ENCODE data around the gene MRPL52.
"Not testable (repeated sequence)": the region's sequence is repeated elsewhere in the genome, so short reads cannot be mapped to it uniquely, and the experiment has no call there.

MRPL52 gene

GRCh38 chr14:22812744-22813143 lies 16.9 kb upstream of the MRPL52 start:
- DNase-seq = no peak

GRCh38 chr14:22813145-22813544 lies 16.5 kb upstream of the MRPL52 start:
- no peak for DNase-seq

DNA sequence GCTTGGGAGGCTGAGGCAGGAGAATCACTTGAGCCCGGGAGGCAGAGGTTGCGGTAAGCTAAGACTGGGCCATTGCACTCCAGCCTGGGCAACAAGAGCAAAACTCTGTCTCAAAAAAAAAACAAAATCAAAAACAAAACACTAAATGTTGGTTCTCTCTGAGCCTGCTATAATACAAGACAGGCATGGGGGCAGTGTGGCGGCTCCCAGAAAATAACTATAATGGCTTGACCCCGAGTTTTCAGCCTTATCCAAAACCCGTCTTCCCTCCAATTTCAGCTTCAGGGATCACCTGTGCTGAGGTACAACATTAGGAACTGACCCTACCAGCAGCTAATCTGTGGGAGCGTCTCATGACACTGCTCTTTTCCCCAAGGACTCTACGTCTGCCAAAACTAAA lies 15.3 kb upstream of the MRPL52 start:
- DNase-seq = no peak

DNA sequence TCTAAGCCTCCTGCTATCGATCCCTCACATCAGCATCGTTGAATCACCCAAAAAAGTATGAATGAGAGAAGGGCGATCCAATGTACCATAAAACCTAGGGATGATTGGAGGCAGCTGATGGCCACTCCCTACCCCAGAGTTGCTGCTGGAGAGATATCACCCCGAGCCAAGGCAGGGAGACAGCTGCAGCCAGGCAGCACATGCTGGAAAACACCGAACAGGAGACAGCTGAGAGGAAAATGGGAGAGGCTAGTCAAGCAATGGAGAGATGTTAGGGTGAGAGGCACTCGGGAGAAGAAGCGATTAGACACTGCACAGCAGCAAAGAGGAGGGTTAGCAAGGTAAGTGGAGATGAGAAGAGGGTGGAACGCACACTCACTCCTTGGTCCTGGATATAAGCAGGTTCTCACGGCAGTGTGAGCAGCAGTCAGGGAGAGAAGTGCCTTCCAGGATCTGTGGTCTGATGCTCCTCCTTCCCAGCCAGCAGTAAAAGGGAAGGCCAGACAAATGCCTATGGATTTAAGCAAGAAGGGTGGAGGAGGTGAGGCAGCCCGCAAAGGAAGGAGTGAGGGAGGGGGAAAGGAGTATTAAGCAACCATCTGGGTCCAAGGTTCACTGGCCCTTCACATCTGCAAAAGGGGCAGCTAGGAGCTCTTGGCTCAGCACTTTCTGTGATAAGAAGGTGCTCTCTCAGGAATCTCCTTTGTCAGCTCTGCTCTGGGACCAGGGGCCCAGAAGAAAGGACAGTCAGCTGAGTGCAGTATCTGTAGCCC lies 14.6 kb upstream of the MRPL52 start, which contains the start of gene SLC7A7:
Gene SLC7A7, minus strand, starts transcription at position 495 of the 773 bp plus-strand sequence. CDS start 2,037 bp downstream, outside the sequence.
- DNase-seq = no peak

DNA sequence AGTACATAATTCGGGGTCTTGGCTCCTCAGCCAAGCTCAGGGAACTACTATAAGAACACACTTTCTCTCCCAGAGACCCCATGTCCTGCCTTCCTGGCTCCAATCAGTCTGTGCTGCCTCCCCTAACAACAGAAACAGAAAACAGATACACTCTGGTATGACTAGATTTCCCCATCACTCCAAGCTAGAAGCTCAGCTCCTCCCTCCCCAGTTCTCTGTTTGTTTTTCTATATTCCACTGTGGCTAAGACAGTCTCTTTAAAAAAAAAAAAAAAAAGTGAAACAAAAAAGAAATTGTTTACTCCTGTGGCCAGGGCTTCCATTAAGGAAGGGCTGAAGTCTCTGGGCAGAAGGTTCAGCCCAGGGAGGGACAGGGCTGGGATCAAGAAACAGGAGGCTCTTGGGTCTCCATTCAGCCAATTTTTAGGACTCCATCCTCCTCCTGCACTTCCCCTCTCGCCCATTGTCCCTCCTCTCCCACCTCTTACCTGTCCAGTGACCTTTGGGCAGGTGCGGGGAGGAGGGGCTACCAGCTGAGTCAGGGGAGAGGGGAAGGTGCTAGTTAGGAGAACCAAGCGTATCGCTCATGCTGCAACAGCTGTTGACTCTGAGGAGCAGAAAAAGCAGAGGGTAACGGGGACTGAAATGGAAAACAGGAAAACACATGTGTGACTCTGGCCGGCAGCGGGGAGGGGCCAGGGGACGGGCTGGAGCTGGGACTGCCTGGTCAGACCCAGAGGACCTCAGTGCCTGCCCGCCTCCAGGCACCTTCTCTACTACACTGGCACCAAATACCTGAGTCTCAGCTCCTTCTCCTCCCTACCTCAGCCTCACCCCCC lies 10.3 kb upstream of the MRPL52 start:
- DNase-seq = no peak

GRCh38 chr14:22820731-22821130 lies 9.0 kb upstream of the MRPL52 start:
- no peak for DNase-seq

- DNase-seq = no peak
Observed at GRCh38 chr14:22821193-22822015, 8.3 kb upstream of the MRPL52 start.

DNA sequence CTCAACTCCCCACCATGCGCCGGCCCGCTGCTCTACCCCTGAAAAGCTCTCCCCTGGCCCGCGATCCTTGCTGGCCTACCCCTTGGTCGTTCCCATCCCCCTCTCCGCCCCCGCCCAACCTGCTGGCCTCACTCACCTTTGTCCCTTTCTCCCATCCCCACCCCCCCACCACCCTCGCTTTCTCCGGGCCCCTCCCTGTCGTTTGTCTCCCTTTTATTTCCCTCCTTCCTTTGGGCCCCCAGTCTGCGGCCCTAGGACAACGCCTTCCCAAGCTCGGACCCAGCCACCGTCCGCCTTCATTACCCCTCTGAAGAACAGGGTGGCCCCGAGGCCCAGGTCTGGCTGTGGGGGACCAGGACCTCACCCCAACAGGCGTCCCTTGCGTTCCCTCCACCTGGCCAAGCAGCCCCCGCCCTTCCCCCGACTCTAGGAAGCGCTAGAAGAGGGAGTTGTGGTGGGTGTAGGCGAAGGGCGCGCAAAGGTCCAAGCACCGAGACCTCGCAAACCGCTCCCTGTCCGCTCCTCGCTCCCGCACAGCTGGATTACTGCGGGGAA lies 7.6 kb upstream of the MRPL52 start:
- DNase-seq = no peak

DNA sequence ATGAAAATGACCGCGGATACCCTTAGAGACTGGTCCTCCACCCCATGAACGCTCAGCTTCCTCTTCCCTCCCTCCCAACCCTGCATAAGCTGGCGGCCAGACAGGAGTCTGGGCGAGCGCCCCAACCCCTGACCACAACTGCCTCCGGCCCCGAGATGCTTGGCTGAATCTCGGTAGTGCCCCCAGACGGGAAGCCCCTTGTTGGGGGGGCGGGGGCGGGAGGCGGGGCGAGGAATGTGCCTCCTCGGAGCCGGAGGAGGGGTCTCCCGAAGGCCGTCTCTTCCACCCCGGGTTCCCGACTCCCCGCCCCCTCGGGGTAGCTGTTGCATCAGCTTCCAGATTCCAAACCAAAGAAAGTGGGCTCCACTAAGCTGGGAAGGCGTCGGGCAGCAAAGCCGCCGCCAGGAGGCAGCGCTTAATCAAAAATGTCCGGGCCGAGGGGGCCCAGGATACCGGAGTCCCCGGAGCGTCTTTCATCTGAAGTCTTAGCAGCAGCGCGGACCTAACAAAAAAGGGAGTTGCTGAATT lies 7.1 kb upstream of the MRPL52 start:
- DNase-seq = peak; percentile 75

GRCh38 chr14:22824711-22825359 lies 4.9 kb upstream of the MRPL52 start:
- no peak for DNase-seq

DNA sequence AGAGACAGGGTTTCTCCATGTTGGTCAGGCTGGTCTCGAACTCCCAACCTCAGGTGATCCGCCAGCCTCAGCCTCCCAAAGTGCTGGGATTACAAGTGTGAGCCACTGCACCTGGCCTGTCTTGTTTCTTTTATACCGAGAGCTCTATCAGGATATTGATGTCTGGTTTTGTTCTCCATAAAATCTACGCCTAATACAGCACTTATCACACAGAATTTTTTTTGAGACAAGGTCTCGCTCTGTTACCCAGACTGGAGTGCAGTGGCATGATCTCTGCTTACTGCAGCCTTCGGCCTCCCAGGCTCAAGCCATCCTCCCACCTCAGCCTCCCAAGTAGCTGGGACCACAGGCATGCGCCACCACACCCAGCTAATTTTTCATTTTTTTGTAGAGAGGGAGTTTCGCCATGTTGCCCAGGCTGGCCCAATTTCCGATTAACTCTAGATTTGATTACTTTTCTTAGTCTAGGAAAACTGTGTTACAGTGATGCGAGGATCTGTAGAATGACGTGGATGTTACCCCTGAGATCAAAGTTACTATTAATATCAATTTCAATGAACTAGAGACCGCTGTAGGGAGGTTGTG lies 519 bp upstream of the MRPL52 start:
- not testable (repeated sequence) for DNase-seq

- no peak for DNase-seq
Observed at GRCh38 chr14:22830443-22831010, 840 bp downstream of the MRPL52 start.

DNA sequence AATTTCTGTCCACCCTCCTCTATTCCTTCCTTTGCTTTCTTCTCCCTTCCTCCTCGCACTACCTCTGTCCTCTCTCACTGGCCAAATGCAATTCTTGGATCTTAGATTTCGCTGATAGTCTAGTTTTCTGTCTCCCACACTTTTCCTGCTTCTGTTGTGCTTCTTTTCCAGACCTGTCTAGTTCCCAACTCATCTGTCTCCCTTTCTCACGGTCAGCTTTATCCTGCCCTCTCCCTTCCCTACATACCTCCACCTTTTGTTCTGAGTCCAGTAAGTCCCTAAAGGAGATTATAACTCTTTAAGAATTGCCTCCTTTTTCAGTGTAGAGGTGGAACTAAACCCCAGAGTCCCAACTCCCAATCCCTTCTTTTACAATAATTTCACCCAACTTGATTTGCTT lies 5.8 kb downstream of the MRPL52 start:
- no peak for DNase-seq

DNA sequence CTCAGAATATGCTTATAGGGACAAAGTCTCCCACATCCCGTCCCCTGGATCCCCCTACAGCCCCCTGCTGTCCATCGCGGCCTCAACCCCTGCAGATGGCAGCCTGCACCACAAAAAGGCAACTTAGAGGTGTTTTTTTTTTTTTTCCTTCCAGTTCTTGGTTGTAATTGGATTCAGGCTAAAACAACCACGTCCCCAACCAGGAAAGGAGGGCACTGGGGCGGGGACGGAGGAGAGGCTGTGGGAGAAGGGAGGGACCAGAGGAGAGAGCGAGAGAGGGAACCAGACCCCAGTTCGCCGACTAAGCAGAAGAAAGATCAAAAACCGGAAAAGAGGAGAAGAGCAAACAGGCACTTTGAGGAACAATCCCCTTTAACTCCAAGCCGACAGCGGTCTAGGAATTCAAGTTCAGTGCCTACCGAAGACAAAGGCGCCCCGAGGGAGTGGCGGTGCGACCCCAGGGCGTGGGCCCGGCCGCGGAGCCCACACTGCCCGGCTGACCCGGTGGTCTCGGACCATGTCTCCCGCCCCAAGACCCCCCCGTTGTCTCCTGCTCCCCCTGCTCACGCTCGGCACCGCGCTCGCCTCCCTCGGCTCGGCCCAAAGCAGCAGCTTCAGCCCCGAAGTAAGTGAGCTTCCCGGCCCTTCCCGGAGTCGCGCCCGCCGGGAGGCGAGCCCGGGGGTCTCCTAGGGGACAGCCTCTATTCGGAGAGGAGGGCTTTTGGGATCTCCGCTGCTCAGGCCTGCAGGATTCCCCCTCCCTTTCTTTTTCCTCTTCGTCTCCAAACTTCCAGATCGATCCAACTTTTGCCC lies 6.8 kb downstream of the MRPL52 start, which contains the start of gene MMP14:
Gene MMP14, plus strand, starts transcription at position 285 of the 813 bp plus-strand sequence. Its CDS starts 233 bp downstream, at position 518.
- DNase-seq = no peak

- DNase-seq = no peak
Observed at GRCh38 chr14:22837114-22837749, 7.5 kb downstream of the MRPL52 start.

GRCh38 chr14:22837750-22838538 lies 8.3 kb downstream of the MRPL52 start:
- DNase-seq = no peak

DNA sequence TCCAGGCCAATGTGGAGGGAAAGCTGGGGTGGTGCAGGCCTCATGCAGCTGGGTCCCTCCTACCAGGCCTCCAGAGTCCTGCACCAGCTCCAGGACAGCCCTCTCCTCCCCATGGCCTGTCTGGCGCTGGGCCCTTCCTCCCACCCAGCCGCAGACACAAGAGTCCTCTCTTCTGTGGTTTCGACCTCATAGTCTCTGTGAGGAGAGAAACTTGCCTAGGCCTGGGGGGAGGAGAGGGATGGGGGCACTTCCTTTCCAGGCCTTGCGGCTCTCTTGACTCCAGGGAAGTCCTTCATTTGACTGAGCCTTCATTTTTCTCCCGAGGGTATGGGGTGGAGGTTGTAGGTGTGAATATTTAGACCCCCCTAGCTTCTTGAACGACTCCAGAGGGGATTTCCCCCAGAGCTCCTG lies 8.9 kb downstream of the MRPL52 start:
- DNase-seq = no peak

GRCh38 chr14:22839159-22839779 lies 9.6 kb downstream of the MRPL52 start:
- DNase-seq = no peak
